HG03064 (cell line): ENCODE data around the gene SPP1.
"Not testable (repeated sequence)": the region's sequence is repeated elsewhere in the genome, so short reads cannot be mapped to it uniquely, and the experiment has no call there.

Source experiments
- ATAC-seq: cut with Tn5 transposase; IDR thresholded peaks from one replicate; pipeline ENCODE4 v1.9.1; 2021; ENCODE audit warnings: low read depth; ENCODE audit not compliant: unreplicated experiment

The SPP1 gene

GRCh38 chr4:88017516-88018297 is 42.2 kb downstream of the SPP1 start:
- ATAC-seq: no peak

- no peak for ATAC-seq
Measured at GRCh38 chr4:88018466-88018865, 43.0 kb downstream of the SPP1 start.

DNA sequence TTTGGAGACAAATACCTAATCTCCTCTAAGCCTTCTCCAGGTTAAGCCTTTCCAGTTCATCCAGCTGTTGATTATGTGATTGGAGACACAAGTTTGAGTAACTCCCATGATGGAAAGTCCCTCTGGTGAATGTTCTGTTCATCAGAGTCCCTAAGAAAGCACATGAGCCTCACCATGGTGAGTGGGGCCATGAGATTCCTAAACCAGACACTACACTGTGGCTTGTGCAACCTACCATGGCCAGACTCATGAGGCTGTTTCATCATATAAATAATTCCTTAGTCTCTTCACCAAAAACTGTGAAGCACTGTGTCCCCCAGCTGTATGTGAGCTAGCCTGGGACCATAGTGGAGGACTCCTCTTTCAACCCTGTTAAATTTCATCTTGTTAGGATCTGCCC is 46.3 kb downstream of the SPP1 start:
- no peak for ATAC-seq

- no peak for ATAC-seq
Measured at GRCh38 chr4:88022289-88022688, 46.8 kb downstream of the SPP1 start.

DNA sequence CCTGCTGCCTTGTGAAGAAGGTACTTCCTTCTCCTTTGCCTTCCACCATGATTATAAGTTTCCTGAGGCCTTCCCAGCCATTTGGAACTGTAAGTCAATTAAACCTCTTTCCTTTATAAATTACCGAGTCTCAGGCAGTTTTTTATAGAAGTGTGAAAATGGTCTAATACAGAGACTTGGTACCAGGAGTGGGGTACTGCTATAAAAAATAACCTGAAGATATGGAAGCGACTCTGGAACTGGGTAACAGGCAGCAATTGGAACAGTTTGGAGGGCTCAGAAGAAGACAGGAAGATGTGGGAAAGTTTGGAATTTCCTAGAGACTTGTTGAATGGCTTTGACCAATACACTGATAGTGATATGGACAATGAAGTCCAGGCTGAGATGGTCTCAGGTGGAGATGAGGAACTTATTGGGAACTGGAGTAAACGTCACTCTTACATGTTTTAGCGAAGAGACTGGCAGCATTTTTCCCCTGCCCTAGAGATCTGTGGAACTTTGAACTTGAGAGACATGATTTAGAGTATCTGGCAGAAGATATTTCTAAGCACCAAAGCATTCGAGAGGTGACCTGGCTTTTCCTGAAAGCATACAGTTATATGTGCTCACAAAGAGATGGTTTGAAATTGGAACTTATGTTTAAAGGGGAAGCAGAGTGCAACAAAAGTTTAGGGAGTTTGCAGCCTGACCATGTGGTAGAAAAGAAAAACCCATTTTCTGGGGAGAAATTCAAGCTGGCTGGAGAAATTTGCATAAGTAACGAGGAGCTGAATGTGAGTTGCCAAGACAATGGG is 50.6 kb downstream of the SPP1 start:
- ATAC-seq: not testable (repeated sequence)

DNA sequence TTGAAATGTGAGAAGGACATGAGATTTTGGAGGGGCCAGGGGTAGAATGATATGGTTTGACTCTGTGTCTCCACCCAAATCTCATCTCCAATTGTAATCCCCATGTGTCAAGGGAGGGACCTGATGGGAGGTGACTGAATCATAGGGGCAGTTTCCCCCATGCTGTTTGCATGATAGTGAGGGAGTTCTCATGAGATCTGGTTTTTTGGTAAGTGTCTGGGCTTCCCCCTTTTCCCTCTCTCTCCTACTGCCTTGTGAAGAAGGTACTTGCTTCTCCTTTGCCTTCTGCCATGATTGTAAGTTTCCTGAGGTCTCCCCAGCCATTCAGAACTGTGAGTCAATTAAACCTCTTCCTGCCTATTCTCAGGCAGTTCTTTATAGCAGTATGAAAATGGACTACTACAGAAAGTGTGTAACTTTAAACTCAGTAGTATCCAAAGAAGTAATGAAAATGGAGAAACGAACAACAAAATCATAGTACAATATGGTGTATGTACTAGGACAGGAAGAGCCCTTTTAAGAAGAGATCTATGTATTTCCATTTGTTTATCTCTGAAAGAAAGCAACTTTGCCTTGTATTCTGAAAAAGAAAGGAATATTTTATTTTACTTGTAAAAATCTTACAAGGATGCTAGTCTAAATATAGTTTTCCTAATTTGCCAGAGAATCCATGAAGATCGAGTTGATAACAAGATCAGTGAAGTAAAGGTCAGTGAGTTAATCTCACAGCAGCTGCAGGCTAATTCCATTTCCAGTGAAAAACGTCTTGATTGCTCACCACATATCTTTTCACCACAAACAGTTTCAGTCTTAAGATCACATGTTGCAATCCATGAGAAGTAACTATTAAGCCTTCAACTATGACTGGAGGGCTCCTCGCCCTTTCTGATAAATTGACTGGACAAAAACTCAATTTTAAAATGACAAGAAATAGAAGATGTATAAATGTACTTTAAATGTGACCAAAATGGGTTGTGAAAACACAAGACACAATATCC is 52.4 kb downstream of the SPP1 start:
- no peak for ATAC-seq

- no peak for ATAC-seq
Measured at GRCh38 chr4:88028946-88029345, 53.4 kb downstream of the SPP1 start.

DNA sequence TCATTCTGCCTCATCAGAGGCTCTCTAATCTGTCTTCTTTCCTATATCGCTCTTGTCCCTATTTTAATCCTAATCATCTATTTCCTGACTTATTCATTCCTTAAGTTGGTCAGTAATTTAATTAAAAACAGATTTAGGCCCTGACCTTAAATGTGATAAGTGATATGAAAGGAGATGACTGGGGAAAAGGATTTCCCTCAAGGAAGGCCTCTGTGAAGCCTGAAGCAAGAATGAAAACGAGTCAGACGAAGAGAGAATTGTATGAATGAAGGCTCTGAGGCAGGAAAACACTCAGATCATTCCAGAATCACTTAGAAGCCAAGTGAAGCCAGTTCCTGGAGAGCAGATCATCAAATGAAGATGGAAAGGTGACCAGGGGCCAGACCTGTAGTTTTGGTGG is 54.0 kb downstream of the SPP1 start:
- no peak for ATAC-seq

- ATAC-seq: no peak
Measured at GRCh38 chr4:88030565-88031310, 55.2 kb downstream of the SPP1 start.
